Ishikawa (cell line): Measurements from ENCODE around the gene MRPL27.

Source experiments
- FOXM1 ChIP-seq: IDR thresholded peaks from 2 replicates; pipeline ENCODE4 v1.6.1; 2012; ENCODE audit warnings: low read depth, borderline replicate concordance
- REST ChIP-seq: IDR thresholded peaks from 2 replicates; pipeline ENCODE4 v1.6.1; 2012; ENCODE audit warnings: low read depth, mild to moderate bottlenecking
- TAF1 ChIP-seq: IDR thresholded peaks from 2 replicates; pipeline ENCODE4 v1.6.1; 2012; ENCODE audit warnings: low read depth, mild to moderate bottlenecking

GRCh38 chr17:50339381-50339780, 33.6 kb downstream of the MRPL27 start:
- TF ChIP-seq REST (no peak), FOXM1 (no peak), TAF1 (no peak)
